ENCODE data around the gene KIAA1549. TPM values are rescaled to one million over a fixed set of nuclear protein-coding genes. Genes with fewer than 3 reads are reported as not detected.

Gene KIAA1549
- total RNA-seq, 1 donor: 5.1 TPM

Small RNA genes within 50 kb of the gene (small RNA-seq; reads per million reads assigned to genes)
- gene RNU6-1272P: not detected

Other genes with a start within 250 kb of the KIAA1549 start
- not detected for gene TMEM213, start 183.4 kb downstream of the KIAA1549 start, total RNA-seq
- gene ATP6V0A4, start 183.2 kb downstream of the KIAA1549 start, total RNA-seq: not detected
- gene ZC3HAV1L, start 54.7 kb upstream of the KIAA1549 start, total RNA-seq: 21.8 TPM
- 71.9 TPM for gene ZC3HAV1, start 128.3 kb upstream of the KIAA1549 start, total RNA-seq
- gene UBN2, start 249.8 kb upstream of the KIAA1549 start, total RNA-seq: 5.7 TPM

All from hematopoietic multipotent progenitor cell (in vitro differentiated cells).